HepG2 (cell line): ENCODE data around the gene EPHX1. TPM values are rescaled to one million over a fixed set of nuclear protein-coding genes. Genes with fewer than 3 reads are reported as not detected.
A peak's percentile ranks its signal among the peaks of the same experiment; 100 is the strongest.

Source experiments
- AHDC1 ChIP-seq: sonication (generic); formaldehyde crosslinking; IDR thresholded peaks from 2 replicates; pipeline ENCODE4 v1.5.1; 2020; ENCODE audit warnings: mild to moderate bottlenecking, missing genetic modification reagents, borderline replicate concordance
- CTCF ChIP-seq: sonication (generic); formaldehyde crosslinking; IDR thresholded peaks from 2 replicates; pipeline ENCODE4 v1.5.0; 2020; ENCODE audit warnings: mild to moderate bottlenecking, missing genetic modification reagents, moderate library complexity
- ONECUT2 ChIP-seq: sonication (generic); formaldehyde crosslinking; IDR thresholded peaks from 2 replicates; pipeline ENCODE4 v1.4.0; 2020; ENCODE audit warnings: missing genetic modification reagents
- RFX3 ChIP-seq: IDR thresholded peaks from 2 replicates; pipeline ENCODE4 v1.6.1; 2016; ENCODE audit warnings: missing biosample characterization, missing genetic modification reagents
- RXRB ChIP-seq: IDR thresholded peaks from 2 replicates; pipeline ENCODE4 v1.6.1; 2016; ENCODE audit warnings: borderline replicate concordance, missing genetic modification reagents, missing compliant biosample characterization
- SIN3B ChIP-seq: fragments of 150-350 bp; IDR thresholded peaks from 2 replicates; pipeline ENCODE4 v1.6.1; 2014; ENCODE audit warnings: low read length
- SPEN ChIP-seq: sonication (generic); formaldehyde crosslinking; IDR thresholded peaks from 2 replicates; pipeline ENCODE4 v1.5.1; 2020; ENCODE audit warnings: low read depth, mild to moderate bottlenecking, missing genetic modification reagents
- ZFP62 ChIP-seq: sonication (generic); formaldehyde crosslinking; IDR thresholded peaks from 2 replicates; pipeline ENCODE4 v1.4.0; 2020; ENCODE audit warnings: missing genetic modification reagents
- ZNF138 ChIP-seq: sonication (generic); formaldehyde crosslinking; IDR thresholded peaks from 2 replicates; pipeline ENCODE4 v1.5.0; 2020; ENCODE audit warnings: mild to moderate bottlenecking, low read depth, missing genetic modification reagents
- ZNF318 ChIP-seq: sonication (generic); formaldehyde crosslinking; IDR thresholded peaks from 2 replicates; pipeline ENCODE4 v1.4.0; 2020; ENCODE audit warnings: mild to moderate bottlenecking, missing genetic modification reagents
- ZNF615 ChIP-seq: sonication (generic); formaldehyde crosslinking; IDR thresholded peaks from 2 replicates; pipeline ENCODE4 v1.5.0; 2020; ENCODE audit warnings: mild to moderate bottlenecking, missing genetic modification reagents, borderline replicate concordance
- polyA plus RNA-seq, 8 experiments: library from polyadenylated mRNA; depleted of rRNA in 3 of 8; stranded (reverse) in 7 of 8; unstranded in 1 of 8; fragments of >200 nt; fragmentation: Illumina TruSeq in 4 of 8; extraction: Trizol in 4 of 8; gene quantifications; 2 replicates each; pipeline versions ENCODE4 v1.2.1 to v1.2.3, GENCODE V29; 2011 to 2016; ENCODE audit warnings: low read depth in 4 of 8, missing spikeins in 1 of 8, mixed read lengths in 1 of 8; ENCODE audit not compliant: insufficient read depth in 1 of 8
- total RNA-seq, 5 experiments: library from RNA; depleted of rRNA; stranded (reverse); fragments of >200 nt; fragmentation: Illumina TruSeq; extraction: Trizol; gene quantifications; 2 replicates each; pipeline ENCODE4 v1.2.3, GENCODE V29; 2016; ENCODE audit warnings: low read depth in 1 of 5

The EPHX1 gene
- total and polyA plus RNA-seq, 2 of the 13 experiments (the other 11 are each of a cell fraction or from before 2014, with no cell fraction given) = 27.7 to 36.5 TPM

- TF ChIP-seq CTCF (CRISPR knock-in tag) = peak; percentile 42
- peak; percentile 45; the same call in 1 of the 2 replicates for TF ChIP-seq ONECUT2 (CRISPR knock-in tag)
- TF ChIP-seq ZNF615 (CRISPR knock-in tag) = no peak
- TF ChIP-seq ZNF138 (CRISPR knock-in tag) = no peak
- no peak for TF ChIP-seq RFX3 (CRISPR knock-in tag)
- 0 out of 2 replicates have a peak, but pooled peaks have one; percentile 7 for TF ChIP-seq SIN3B
- TF ChIP-seq ZFP62 (CRISPR knock-in tag) = no peak
- peak; percentile 92 for TF ChIP-seq SPEN (CRISPR knock-in tag)
- TF ChIP-seq RXRB (CRISPR knock-in tag) = peak; percentile 99
- peak; percentile 93 for TF ChIP-seq AHDC1 (CRISPR knock-in tag)
- peak; percentile 86; the same call in 1 of the 2 replicates for TF ChIP-seq ZNF318
These were observed 3.5 kb downstream of the EPHX1 start (continued) for GRCh38 chr1:225813214-225813964.
